LNCaP clone FGC (cell line): ENCODE results near the gene SYNRG.

ENCODE experiments used
- DNase-seq: peaks from one replicate; pipeline ENCODE4 v3.0.0-alpha.2; 2011; ENCODE audit warnings: low read depth
- H3K4me3 ChIP-seq: 2 replicates; pipeline ENCODE4 v1.5.1; 2011; ENCODE audit warnings: mild to moderate bottlenecking, low read depth, low read length, control low read depth
- TF ChIP-seq, protein P1 (sequence below): IDR thresholded peaks from 2 replicates; pipeline ENCODE4 v1.5.1; 2012; ENCODE audit warnings: mild to moderate bottlenecking; ENCODE audit not compliant: control insufficient read depth, insufficient read depth; ENCODE audit errors: extremely low read depth

The SYNRG gene

GRCh38 chr17:37557482-37557881 lies 51.7 kb downstream of the SYNRG start:
- DNase-seq, result no peak
- TF ChIP-seq, protein P1, sequence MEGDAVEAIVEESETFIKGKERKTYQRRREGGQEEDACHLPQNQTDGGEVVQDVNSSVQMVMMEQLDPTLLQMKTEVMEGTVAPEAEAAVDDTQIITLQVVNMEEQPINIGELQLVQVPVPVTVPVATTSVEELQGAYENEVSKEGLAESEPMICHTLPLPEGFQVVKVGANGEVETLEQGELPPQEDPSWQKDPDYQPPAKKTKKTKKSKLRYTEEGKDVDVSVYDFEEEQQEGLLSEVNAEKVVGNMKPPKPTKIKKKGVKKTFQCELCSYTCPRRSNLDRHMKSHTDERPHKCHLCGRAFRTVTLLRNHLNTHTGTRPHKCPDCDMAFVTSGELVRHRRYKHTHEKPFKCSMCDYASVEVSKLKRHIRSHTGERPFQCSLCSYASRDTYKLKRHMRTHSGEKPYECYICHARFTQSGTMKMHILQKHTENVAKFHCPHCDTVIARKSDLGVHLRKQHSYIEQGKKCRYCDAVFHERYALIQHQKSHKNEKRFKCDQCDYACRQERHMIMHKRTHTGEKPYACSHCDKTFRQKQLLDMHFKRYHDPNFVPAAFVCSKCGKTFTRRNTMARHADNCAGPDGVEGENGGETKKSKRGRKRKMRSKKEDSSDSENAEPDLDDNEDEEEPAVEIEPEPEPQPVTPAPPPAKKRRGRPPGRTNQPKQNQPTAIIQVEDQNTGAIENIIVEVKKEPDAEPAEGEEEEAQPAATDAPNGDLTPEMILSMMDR, result no peak
- H3K4me3 ChIP-seq, result no peak overlapping the region

GRCh38 chr17:37555386-37555785 lies 53.8 kb downstream of the SYNRG start:
- TF ChIP-seq, protein P1, result no peak
- H3K4me3 ChIP-seq, result no peak overlapping the region
- DNase-seq, result no peak

- DNase-seq, result no peak
- no peak overlapping the region for H3K4me3 ChIP-seq
- TF ChIP-seq, protein P1, result no peak
Measured at GRCh38 chr17:37553401-37553966, 55.7 kb downstream of the SYNRG start.

GRCh38 chr17:37551788-37552187 lies 57.4 kb downstream of the SYNRG start:
- TF ChIP-seq, protein P1, result no peak
- no peak overlapping the region for H3K4me3 ChIP-seq
- no peak for DNase-seq

DNA sequence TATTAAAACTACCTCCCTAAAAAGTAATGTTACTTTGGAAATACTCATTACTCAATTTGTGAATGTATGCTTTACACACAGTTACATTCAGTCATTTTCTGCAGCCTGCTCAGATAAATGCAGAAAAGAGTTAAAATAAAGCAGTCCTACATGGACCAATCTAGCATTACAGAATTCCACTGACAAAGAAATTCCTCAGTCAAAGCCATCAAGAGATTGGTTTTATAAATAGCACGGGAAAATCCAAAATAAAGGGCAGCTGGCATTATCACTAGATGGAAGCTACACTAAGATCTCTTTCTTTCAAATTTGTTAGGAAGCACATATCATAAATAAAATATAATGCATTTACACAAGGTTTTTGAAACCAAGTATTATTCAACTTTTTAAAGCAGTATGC lies 61.2 kb downstream of the SYNRG start:
- DNase-seq, result no peak
- TF ChIP-seq, protein P1, result no peak
- no peak overlapping the region for H3K4me3 ChIP-seq

DNA sequence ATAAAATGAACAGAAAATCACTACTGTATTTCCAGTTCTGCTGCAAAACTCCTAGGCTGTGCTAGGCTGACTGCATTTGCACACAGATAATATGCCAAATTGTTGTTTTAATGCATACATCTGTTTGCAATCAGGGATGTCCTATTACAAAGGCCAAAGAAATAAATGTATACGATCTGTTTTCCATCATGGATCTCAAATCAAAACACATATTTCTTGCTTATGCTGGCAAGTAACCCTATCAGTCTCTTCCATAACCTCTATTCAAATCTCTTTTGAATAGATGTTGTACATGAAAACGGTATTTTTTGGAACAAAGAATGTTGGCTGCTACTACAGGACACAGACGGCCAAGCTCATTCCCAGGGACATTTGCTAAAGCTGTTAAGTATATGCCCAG lies 62.9 kb downstream of the SYNRG start:
- no peak for DNase-seq
- TF ChIP-seq, protein P1, result no peak
- H3K4me3 ChIP-seq, result no peak overlapping the region

- H3K4me3 ChIP-seq, result no peak overlapping the region
- TF ChIP-seq, protein P1, result no peak
- DNase-seq, result no peak
Measured at GRCh38 chr17:37545486-37545885, 63.7 kb downstream of the SYNRG start.
